SK-N-SH (cell line): ENCODE data around the gene RBM38. TPM values are rescaled to one million over a fixed set of nuclear protein-coding genes. Genes with fewer than 3 reads are reported as not detected.

Experiments used
- CTCF ChIA-PET: fragments of 300-600, 350-600 bp; formaldehyde crosslinking; extraction: SDS; loops from one replicate; lab custom pipeline; 2021; lab: Yijun Ruan, JAX
- POLR2A ChIA-PET: fragments of 350-600 bp; sonication (Branson Sonifier 250); formaldehyde crosslinking; extraction: SDS; loops from one replicate; lab custom pipeline; 2020; ENCODE audit warnings: antibody characterized with exemption, inconsistent platforms; lab: Yijun Ruan, JAX
- DNase-seq: peaks from one replicate; pipeline ENCODE4 v3.0.0; 2012
- H2AFZ ChIP-seq: fragments of 200-600 bp; sonication (generic); 2 replicates; pipeline ENCODE4 v1.8.1; 2016; ENCODE audit warnings: antibody characterized with exemption, mild to moderate bottlenecking, low read depth
- H3F3A ChIP-seq: fragments of 200-600 bp; sonication (generic); replicated peaks from 2 replicates; pipeline ENCODE3; 2016; ENCODE audit warnings: antibody characterized with exemption, mild to moderate bottlenecking; ENCODE audit not compliant: insufficient read depth
- H3K27ac ChIP-seq, 2 experiments: fragments of 200-500 bp in 1 of 2; fragments of 200-600 bp in 1 of 2; sonication (Bioruptor generic) in 1 of 2; sonication (generic), shearing (Covaris generic) in 1 of 2; 2 replicates each; pipeline versions ENCODE4 v1.5.1 to v1.6.1; 2014 to 2016; ENCODE audit warnings: low read depth in 2 of 2, inconsistent platforms in 1 of 2, low read length in 1 of 2, mild to moderate bottlenecking in 1 of 2, mixed read lengths in 1 of 2
- H3K27me3 ChIP-seq: fragments of 200-600 bp; sonication (generic), shearing (Covaris generic); 2 replicates; pipeline ENCODE4 v1.6.1; 2016; ENCODE audit warnings: mixed run types; ENCODE audit not compliant: insufficient read depth
- H3K36me3 ChIP-seq, 2 experiments: fragments of 200-500 bp in 1 of 2; fragments of 200-600 bp in 1 of 2; sonication (Bioruptor generic) in 1 of 2; sonication (generic) in 1 of 2; replicated peaks in 1 of 2; 2 replicates each; pipeline versions ENCODE3 to v1.5.1; 2014 to 2016; ENCODE audit warnings: low read length in 1 of 2, mild to moderate bottlenecking in 1 of 2; ENCODE audit not compliant: insufficient read depth in 2 of 2, control insufficient read depth in 1 of 2
- H3K4me1 ChIP-seq, 2 experiments: fragments of 200-500 bp in 1 of 2; fragments of 200-600 bp in 1 of 2; sonication (Bioruptor generic) in 1 of 2; sonication (generic), shearing (Covaris generic) in 1 of 2; 2 replicates each; pipeline versions ENCODE4 v1.5.1 to v1.6.1; 2014 to 2016; ENCODE audit warnings: low read depth in 1 of 2, low read length in 1 of 2, mixed run types in 1 of 2; ENCODE audit not compliant: insufficient read depth in 2 of 2, control insufficient read depth in 1 of 2
- H3K4me2 ChIP-seq: fragments of 200-600 bp; sonication (generic), shearing (Covaris generic); 2 replicates; pipeline ENCODE4 v1.6.1; 2017; ENCODE audit warnings: mixed run types
- H3K4me3 ChIP-seq, 2 experiments: fragments of 200-500 bp in 1 of 2; fragments of 200-600 bp in 1 of 2; sonication (Bioruptor generic) in 1 of 2; sonication (generic), shearing (Covaris generic) in 1 of 2; 2 replicates each; pipeline versions ENCODE4 v1.5.1 to v1.8.1; 2014 to 2016; ENCODE audit warnings: low read depth in 2 of 2, inconsistent platforms in 1 of 2, low read length in 1 of 2, mild to moderate bottlenecking in 1 of 2, mixed read lengths in 1 of 2, moderate library complexity in 1 of 2
- H3K79me2 ChIP-seq: fragments of 200-600 bp; sonication (generic); 2 replicates; pipeline ENCODE4 v1.8.1; 2017; ENCODE audit warnings: mild to moderate bottlenecking; ENCODE audit not compliant: insufficient read depth
- H3K9ac ChIP-seq: fragments of 200-600 bp; sonication (generic); 2 replicates; pipeline ENCODE4 v1.6.1; 2017; ENCODE audit warnings: mixed run types
- H3K9me2 ChIP-seq: fragments of 200-600 bp; sonication (generic); 2 replicates; pipeline ENCODE4 v1.6.1; 2017; ENCODE audit warnings: mixed run types
- H3K9me3 ChIP-seq: fragments of 200-600 bp; sonication (generic); 2 replicates; pipeline ENCODE4 v1.6.1; 2017; ENCODE audit warnings: mixed run types, mild to moderate bottlenecking, moderate library complexity
- H4K20me1 ChIP-seq: fragments of 200-600 bp; sonication (generic); 2 replicates; pipeline ENCODE4 v1.6.1; 2017; ENCODE audit warnings: mild to moderate bottlenecking, mixed run types; ENCODE audit not compliant: insufficient read depth
- CHD2 ChIP-seq: fragments of 150-350 bp; IDR thresholded peaks from 2 replicates; pipeline ENCODE4 v1.6.1; 2018; ENCODE audit warnings: low read length; ENCODE audit not compliant: partially characterized antibody
- ELF1 ChIP-seq: IDR thresholded peaks from 2 replicates; pipeline ENCODE4 v1.4.0; 2012
- EZH2phosphoT487 ChIP-seq: fragments of 200-600 bp; sonication (generic); IDR thresholded peaks from 2 replicates; pipeline ENCODE4 v1.6.1; 2017; ENCODE audit warnings: low read depth, mixed run types, mild to moderate bottlenecking, antibody characterized with exemption, moderate library complexity, borderline replicate concordance
- FOXJ3 ChIP-seq: sonication (generic); formaldehyde crosslinking; IDR thresholded peaks from 2 replicates; pipeline ENCODE4 v1.5.1; 2020; ENCODE audit warnings: mild to moderate bottlenecking, missing genetic modification reagents
- FOXM1 ChIP-seq: IDR thresholded peaks from 2 replicates; pipeline ENCODE4 v1.4.0; 2012; ENCODE audit warnings: low read depth, mild to moderate bottlenecking
- GATA2 ChIP-seq: sonication (generic); formaldehyde crosslinking; IDR thresholded peaks from 2 replicates; pipeline ENCODE4 v1.5.0; 2020; ENCODE audit warnings: mild to moderate bottlenecking, missing genetic modification reagents
- POLR2AphosphoS5 ChIP-seq: IDR thresholded peaks from 2 replicates; pipeline ENCODE4 v1.6.1; 2012; ENCODE audit warnings: low read depth, low read length
- RAD21 ChIP-seq: IDR thresholded peaks from 2 replicates; pipeline ENCODE4 v1.6.1; 2012; ENCODE audit warnings: mild to moderate bottlenecking, low read length
- RCOR1 ChIP-seq: fragments of 150-350 bp; IDR thresholded peaks from 2 replicates; pipeline ENCODE4 v1.6.1; 2017; ENCODE audit warnings: antibody characterized with exemption, low read length
- RXRA ChIP-seq: IDR thresholded peaks from 2 replicates; pipeline ENCODE4 v1.4.0; 2012; ENCODE audit warnings: low read depth, mild to moderate bottlenecking, borderline replicate concordance
- SIN3A ChIP-seq: IDR thresholded peaks from 2 replicates; pipeline ENCODE4 v1.6.1; 2012; ENCODE audit warnings: low read depth, mild to moderate bottlenecking, low read length, moderate library complexity, borderline replicate concordance
- TAF1 ChIP-seq: IDR thresholded peaks from 2 replicates; pipeline ENCODE4 v1.6.1; 2012; ENCODE audit warnings: low read depth, mild to moderate bottlenecking, low read length, moderate library complexity, borderline replicate concordance
- USF1 ChIP-seq: IDR thresholded peaks from 2 replicates; pipeline ENCODE4 v1.4.0; 2012; ENCODE audit warnings: low read depth, borderline replicate concordance
- USF2 ChIP-seq: fragments of 150-350 bp; IDR thresholded peaks from 2 replicates; pipeline ENCODE4 v1.6.1; 2017; ENCODE audit warnings: antibody characterized with exemption, low read length, low read depth, borderline replicate concordance
- YY1 ChIP-seq: IDR thresholded peaks from 2 replicates; pipeline ENCODE4 v1.4.0; 2012; ENCODE audit warnings: low read depth, mild to moderate bottlenecking
- ZBTB33 ChIP-seq: IDR thresholded peaks from 2 replicates; pipeline ENCODE4 v1.4.0; 2012; ENCODE audit warnings: low read depth, borderline replicate concordance
- WGBS: methylation state at CpG from one replicate; pipeline ENCODE4 v1.1.6; 2017; ENCODE audit warnings: low lambda C conversion rate; 5-methylcytosine and 5-hydroxymethylcytosine counted together
- polyA plus RNA-seq, 3 experiments: library from polyadenylated mRNA; depleted of rRNA; stranded (reverse); fragments of >200 nt; gene quantifications; 2 replicates each; pipeline ENCODE4 v1.2.3, GENCODE V29; 2012
- TF ChIP-seq, protein P1 (sequence below): IDR thresholded peaks from 2 replicates; pipeline ENCODE4; 2012

Gene RBM38
- polyA plus RNA-seq, 1 of the 3 experiments (the other 2 are of a cell fraction) = 11.5 TPM

DNA sequence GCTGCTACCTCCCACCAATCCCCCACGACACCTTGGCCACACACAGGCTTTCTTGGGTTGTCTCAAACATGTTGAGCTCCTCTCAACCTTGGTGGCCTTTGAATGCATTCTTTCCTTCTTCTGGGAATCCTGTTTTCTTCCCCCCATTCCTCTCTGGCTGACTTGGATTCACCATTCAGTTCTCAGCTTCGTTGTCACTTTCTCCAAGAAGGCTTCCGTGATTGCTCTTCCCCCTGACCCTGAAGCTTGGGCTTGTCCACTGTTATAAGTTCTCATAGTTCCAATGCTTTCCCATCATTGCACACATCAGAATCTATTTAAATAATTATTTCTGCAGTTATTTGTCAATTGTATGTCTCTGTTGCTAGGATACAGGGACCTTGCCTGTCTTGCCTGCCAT lies 64.2 kb downstream of the RBM38 start (continued):
- TF ChIP-seq CHD2 = no peak

- no peaks in the 10 kb centered on the region for H3K27me3 ChIP-seq
- no peak overlapping the region for H3K9ac ChIP-seq
- H3K36me3 ChIP-seq = no peaks in the 10 kb centered on the region
- H3K4me3 ChIP-seq = no peak overlapping the region
- H2AFZ ChIP-seq = no peak overlapping the region
- CTCF ChIA-PET = interaction anchor here (1.1 to 1.4 kb wide), 2 partner anchors 8 to 10 kb away, joined by 3 read pairs; no protein-coding TSS in a partner anchor
- H4K20me1 ChIP-seq = no peaks in the 10 kb centered on the region
- no peaks in the 10 kb centered on the region for H3K9me3 ChIP-seq
- peaks cover 0 to 5% of the 10 kb centered on the region in 2 experiments; a peak in 1 of 4 replicates for H3K4me1 ChIP-seq
- H3F3A ChIP-seq = no peaks in the 10 kb centered on the region
- no peak overlapping the region for H3K4me2 ChIP-seq
- TF ChIP-seq SIN3A = no peak
- no peak for TF ChIP-seq YY1
- TF ChIP-seq FOXJ3 = no peak
- no peak for TF ChIP-seq RCOR1
- no peak for TF ChIP-seq EZH2phosphoT487
- TF ChIP-seq TAF1 = no peak
- TF ChIP-seq CHD2 = no peak
- TF ChIP-seq, protein P1, sequence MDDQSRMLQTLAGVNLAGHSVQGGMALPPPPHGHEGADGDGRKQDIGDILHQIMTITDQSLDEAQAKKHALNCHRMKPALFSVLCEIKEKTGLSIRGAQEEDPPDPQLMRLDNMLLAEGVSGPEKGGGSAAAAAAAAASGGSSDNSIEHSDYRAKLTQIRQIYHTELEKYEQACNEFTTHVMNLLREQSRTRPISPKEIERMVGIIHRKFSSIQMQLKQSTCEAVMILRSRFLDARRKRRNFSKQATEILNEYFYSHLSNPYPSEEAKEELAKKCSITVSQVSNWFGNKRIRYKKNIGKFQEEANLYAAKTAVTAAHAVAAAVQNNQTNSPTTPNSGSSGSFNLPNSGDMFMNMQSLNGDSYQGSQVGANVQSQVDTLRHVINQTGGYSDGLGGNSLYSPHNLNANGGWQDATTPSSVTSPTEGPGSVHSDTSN = no peak
- no peak for TF ChIP-seq RXRA
- no peak for TF ChIP-seq POLR2AphosphoS5
- no peak for TF ChIP-seq FOXM1
- TF ChIP-seq USF2 = no peak
- no peak for TF ChIP-seq GATA2 (CRISPR knock-in tag)
- TF ChIP-seq ELF1 = no peak
- TF ChIP-seq USF1 = no peak
- TF ChIP-seq RAD21 = no peak
- TF ChIP-seq ZBTB33 = no peak
- H3K9me2 ChIP-seq = no peaks in the 10 kb centered on the region
- no peak overlapping the region for H3K27ac ChIP-seq
- POLR2A ChIA-PET = no interaction called here
- DNase-seq = no peak
- no peaks in the 10 kb centered on the region for H3K79me2 ChIP-seq
- 78% methylated on average over 13 of the region's 13 CpGs for WGBS
These were observed 64.9 kb downstream of the RBM38 start for GRCh38 chr20:57456116-57456515.
